GM10266 (cell line): ENCODE data around the gene SLC25A12.
"Not testable (repeated sequence)": the region's sequence is repeated elsewhere in the genome, so short reads cannot be mapped to it uniquely, and the experiment has no call there.

Experiments used
- DNase-seq: peaks from one replicate; pipeline ENCODE4 v3.0.0; 2012; ENCODE audit errors: extremely low spot score
- CTCF ChIP-seq: IDR thresholded peaks from 2 replicates; pipeline ENCODE4 v1.5.1; 2012; ENCODE audit warnings: mild to moderate bottlenecking, low read depth; ENCODE audit not compliant: control insufficient read depth, insufficient read depth; ENCODE audit errors: missing control alignments

Gene SLC25A12

GRCh38 chr2:171771463-171771862 is 122.6 kb downstream of the SLC25A12 start:
- TF ChIP-seq CTCF, result no peak
- no peak for DNase-seq

- TF ChIP-seq CTCF, result no peak
Observed at GRCh38 chr2:171763602-171764001, 130.4 kb downstream of the SLC25A12 start.

GRCh38 chr2:171762879-171763573 is 131.0 kb downstream of the SLC25A12 start:
- no peak for DNase-seq
- TF ChIP-seq CTCF, result no peak

More at GRCh38 chr2:171763602-171764001, 130.4 kb downstream of the SLC25A12 start:
- no peak for DNase-seq

GRCh38 chr2:171761176-171761575 is 132.9 kb downstream of the SLC25A12 start:
- DNase-seq, result not testable (repeated sequence)

GRCh38 chr2:171758762-171759161 is 135.3 kb downstream of the SLC25A12 start:
- DNase-seq, result not testable (repeated sequence)

- no peak for TF ChIP-seq CTCF
- DNase-seq, result no peak
Observed at GRCh38 chr2:171754254-171754939, 139.6 kb downstream of the SLC25A12 start.

GRCh38 chr2:171747371-171747770 is 146.7 kb downstream of the SLC25A12 start:
- no peak for DNase-seq

More at GRCh38 chr2:171747371-171747770, 146.7 kb downstream of the SLC25A12 start:
- TF ChIP-seq CTCF, result no peak
